ENCODE measurements around the gene ATP4B.

GRCh38 chr13:113666329-113666670 is 8.3 kb upstream of the ATP4B start:
- TF ChIP-seq MAX (IDR thresholded peaks at IDR 0.05; ENCODE audit: low read depth): no peak
- TF ChIP-seq, protein P1, sequence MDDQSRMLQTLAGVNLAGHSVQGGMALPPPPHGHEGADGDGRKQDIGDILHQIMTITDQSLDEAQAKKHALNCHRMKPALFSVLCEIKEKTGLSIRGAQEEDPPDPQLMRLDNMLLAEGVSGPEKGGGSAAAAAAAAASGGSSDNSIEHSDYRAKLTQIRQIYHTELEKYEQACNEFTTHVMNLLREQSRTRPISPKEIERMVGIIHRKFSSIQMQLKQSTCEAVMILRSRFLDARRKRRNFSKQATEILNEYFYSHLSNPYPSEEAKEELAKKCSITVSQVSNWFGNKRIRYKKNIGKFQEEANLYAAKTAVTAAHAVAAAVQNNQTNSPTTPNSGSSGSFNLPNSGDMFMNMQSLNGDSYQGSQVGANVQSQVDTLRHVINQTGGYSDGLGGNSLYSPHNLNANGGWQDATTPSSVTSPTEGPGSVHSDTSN (IDR thresholded peaks at IDR 0.05): no peak
- no peak for TF ChIP-seq TAF1 (IDR thresholded peaks at IDR 0.05; ENCODE audit: borderline replicate concordance, low read depth, low read length)
- TF ChIP-seq GABPA (IDR thresholded peaks at IDR 0.05; ENCODE audit: low read depth): no peak
- TF ChIP-seq NFIC (IDR thresholded peaks at IDR 0.05; ENCODE audit: borderline replicate concordance): no peak
- no peak for TF ChIP-seq TCF12 (IDR thresholded peaks at IDR 0.05)
- TF ChIP-seq, protein P2, sequence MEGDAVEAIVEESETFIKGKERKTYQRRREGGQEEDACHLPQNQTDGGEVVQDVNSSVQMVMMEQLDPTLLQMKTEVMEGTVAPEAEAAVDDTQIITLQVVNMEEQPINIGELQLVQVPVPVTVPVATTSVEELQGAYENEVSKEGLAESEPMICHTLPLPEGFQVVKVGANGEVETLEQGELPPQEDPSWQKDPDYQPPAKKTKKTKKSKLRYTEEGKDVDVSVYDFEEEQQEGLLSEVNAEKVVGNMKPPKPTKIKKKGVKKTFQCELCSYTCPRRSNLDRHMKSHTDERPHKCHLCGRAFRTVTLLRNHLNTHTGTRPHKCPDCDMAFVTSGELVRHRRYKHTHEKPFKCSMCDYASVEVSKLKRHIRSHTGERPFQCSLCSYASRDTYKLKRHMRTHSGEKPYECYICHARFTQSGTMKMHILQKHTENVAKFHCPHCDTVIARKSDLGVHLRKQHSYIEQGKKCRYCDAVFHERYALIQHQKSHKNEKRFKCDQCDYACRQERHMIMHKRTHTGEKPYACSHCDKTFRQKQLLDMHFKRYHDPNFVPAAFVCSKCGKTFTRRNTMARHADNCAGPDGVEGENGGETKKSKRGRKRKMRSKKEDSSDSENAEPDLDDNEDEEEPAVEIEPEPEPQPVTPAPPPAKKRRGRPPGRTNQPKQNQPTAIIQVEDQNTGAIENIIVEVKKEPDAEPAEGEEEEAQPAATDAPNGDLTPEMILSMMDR (IDR thresholded peaks at IDR 0.05): no peak
- TF ChIP-seq USF2 (IDR thresholded peaks at IDR 0.05; ENCODE audit: borderline replicate concordance, low read depth, low read length): no peak
- TF ChIP-seq POLR2AphosphoS5 (IDR thresholded peaks at IDR 0.05; ENCODE audit: low read depth, low read length): no peak
- TF ChIP-seq, protein P3, sequence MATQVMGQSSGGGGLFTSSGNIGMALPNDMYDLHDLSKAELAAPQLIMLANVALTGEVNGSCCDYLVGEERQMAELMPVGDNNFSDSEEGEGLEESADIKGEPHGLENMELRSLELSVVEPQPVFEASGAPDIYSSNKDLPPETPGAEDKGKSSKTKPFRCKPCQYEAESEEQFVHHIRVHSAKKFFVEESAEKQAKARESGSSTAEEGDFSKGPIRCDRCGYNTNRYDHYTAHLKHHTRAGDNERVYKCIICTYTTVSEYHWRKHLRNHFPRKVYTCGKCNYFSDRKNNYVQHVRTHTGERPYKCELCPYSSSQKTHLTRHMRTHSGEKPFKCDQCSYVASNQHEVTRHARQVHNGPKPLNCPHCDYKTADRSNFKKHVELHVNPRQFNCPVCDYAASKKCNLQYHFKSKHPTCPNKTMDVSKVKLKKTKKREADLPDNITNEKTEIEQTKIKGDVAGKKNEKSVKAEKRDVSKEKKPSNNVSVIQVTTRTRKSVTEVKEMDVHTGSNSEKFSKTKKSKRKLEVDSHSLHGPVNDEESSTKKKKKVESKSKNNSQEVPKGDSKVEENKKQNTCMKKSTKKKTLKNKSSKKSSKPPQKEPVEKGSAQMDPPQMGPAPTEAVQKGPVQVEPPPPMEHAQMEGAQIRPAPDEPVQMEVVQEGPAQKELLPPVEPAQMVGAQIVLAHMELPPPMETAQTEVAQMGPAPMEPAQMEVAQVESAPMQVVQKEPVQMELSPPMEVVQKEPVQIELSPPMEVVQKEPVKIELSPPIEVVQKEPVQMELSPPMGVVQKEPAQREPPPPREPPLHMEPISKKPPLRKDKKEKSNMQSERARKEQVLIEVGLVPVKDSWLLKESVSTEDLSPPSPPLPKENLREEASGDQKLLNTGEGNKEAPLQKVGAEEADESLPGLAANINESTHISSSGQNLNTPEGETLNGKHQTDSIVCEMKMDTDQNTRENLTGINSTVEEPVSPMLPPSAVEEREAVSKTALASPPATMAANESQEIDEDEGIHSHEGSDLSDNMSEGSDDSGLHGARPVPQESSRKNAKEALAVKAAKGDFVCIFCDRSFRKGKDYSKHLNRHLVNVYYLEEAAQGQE (IDR thresholded peaks at IDR 0.05; ENCODE audit: low read depth, low read length): no peak
- no peak for TF ChIP-seq NRF1 (IDR thresholded peaks at IDR 0.05; ENCODE audit: low read depth, low read length)
- TF ChIP-seq RXRA (IDR thresholded peaks at IDR 0.05; ENCODE audit: borderline replicate concordance, low read depth): no peak
- TF ChIP-seq ELF1 (IDR thresholded peaks at IDR 0.05): no peak
